Astrocyte (in vitro differentiated cells and primary cell): ENCODE measurements around the gene SLC25A29.

Experiments
- CTCF ChIP-seq: IDR thresholded peaks from 2 replicates; pipeline ENCODE4 v1.5.1; 2011; ENCODE audit warnings: low read depth, mild to moderate bottlenecking, inconsistent platforms, low read length, moderate library complexity; ENCODE audit not compliant: insufficient read depth
- EZH2 ChIP-seq: IDR thresholded peaks from 2 replicates; pipeline ENCODE4 v1.6.1; 2012; ENCODE audit warnings: mild to moderate bottlenecking, low read length, inconsistent platforms; ENCODE audit not compliant: insufficient read depth

DNA sequence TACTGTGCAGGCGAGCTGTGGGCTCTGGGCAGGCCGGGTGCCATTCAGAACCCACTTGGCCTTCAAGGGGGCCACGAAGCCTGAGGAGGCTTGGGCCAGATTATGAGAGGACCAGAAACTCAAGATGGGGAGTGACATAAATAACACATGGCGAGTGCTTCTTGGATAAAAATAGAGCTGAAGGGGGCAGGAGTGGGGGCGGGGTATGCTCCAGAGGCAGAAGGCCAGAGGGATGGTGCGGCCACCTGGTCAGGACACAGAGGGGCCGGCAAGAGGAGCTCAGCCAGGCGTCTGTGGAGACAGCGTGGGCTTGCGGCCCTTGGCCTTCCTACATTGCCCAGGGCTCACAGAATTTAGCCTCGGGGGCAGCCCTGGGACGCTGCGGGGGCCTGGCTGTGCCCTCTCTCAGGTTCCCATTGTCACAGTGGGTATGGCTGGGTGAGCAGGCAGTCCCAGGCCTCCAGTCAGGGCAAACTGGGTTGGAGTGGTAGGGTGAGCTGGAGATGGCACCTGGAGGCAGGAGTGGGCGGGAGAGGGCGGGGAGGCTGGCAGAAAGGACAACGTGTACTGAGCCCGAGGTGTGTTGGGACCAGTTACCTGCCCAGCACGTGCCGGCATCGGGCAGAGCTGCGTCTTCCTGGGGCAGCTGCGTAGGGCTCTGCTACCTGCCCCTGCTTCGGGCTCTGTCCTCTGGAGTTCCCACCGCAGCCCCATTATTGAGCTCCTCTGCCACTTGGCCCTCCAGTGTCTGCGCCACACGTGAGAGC, 7.4 kb upstream of the SLC25A29 start:
- TF ChIP-seq CTCF, result no peak
- TF ChIP-seq EZH2, result no peak
